AG04450 (cell line): ENCODE measurements around the gene AMBRA1. TPM values are rescaled to one million over a fixed set of nuclear protein-coding genes. Genes with fewer than 3 reads are reported as not detected.

Experiments used
- CTCF ChIA-PET: fragments of 300-600, 350-600 bp; formaldehyde crosslinking; extraction: SDS; loops from one replicate; lab custom pipeline; 2022; ENCODE audit warnings: antibody characterized with exemption, inconsistent platforms; lab: Charles Lee
- POLR2A ChIA-PET: fragments of 350-600 bp; formaldehyde crosslinking; extraction: SDS; loops from one replicate; lab custom pipeline; 2021; ENCODE audit warnings: antibody characterized with exemption, inconsistent platforms; lab: Yijun Ruan, JAX
- DNase-seq: peaks from one replicate; pipeline ENCODE4 v3.0.0-alpha.2; 2011; ENCODE audit warnings: low read depth, low spot score
- H3K27ac ChIP-seq: one replicate; pipeline ENCODE4 v1.5.1; 2012; ENCODE audit warnings: low read depth, low read length, control low read depth
- H3K27me3 ChIP-seq: one replicate; pipeline ENCODE4 v1.6.0; 2012; ENCODE audit warnings: low read length; ENCODE audit not compliant: control insufficient read depth, insufficient read depth
- H3K4me3 ChIP-seq: 2 replicates; pipeline ENCODE4 v1.5.1; 2011; ENCODE audit warnings: mild to moderate bottlenecking, low read depth, low read length, control low read depth
- H3K9me3 ChIP-seq: 2 replicates; pipeline ENCODE4 v1.5.1; 2012; ENCODE audit warnings: low read length; ENCODE audit not compliant: control insufficient read depth, insufficient read depth
- CTCF ChIP-seq: IDR thresholded peaks from 2 replicates; pipeline ENCODE4 v1.5.1; 2011; ENCODE audit warnings: low read depth, low read length, control low read depth, inconsistent platforms
- polyA plus RNA-seq: library from polyadenylated mRNA; depleted of rRNA; stranded (reverse); fragments of >200 nt; gene quantifications from 2 replicates; pipeline ENCODE4 v1.2.3, GENCODE V29; 2011

Gene AMBRA1
- polyA plus RNA-seq, 1 experiment = 12.8 TPM

- Histone ChIP-seq H3K4me3 (no peak overlapping the region), H3K27ac (no peak overlapping the region), H3K9me3 (no peaks in the 10 kb centered on the region), H3K27me3 (no peaks in the 10 kb centered on the region)
- TF ChIP-seq CTCF = no peak
- ChIA-PET CTCF (no interaction called here), POLR2A (no interaction called here)
- no peak for DNase-seq
Measured at GRCh38 chr11:46458491-46458890, 135.3 kb downstream of the AMBRA1 start.

- no peak for DNase-seq
- TF ChIP-seq CTCF = no peak
- Histone ChIP-seq H3K27me3 (no peaks in the 10 kb centered on the region), H3K4me3 (no peak overlapping the region), H3K27ac (no peak overlapping the region), H3K9me3 (no peaks in the 10 kb centered on the region)
- ChIA-PET POLR2A (no interaction called here), CTCF (interaction anchor here (1.5 kb wide), 1 partner anchor 32 kb away, joined by 5 read pairs; no protein-coding TSS in a partner anchor)
Measured at GRCh38 chr11:46457659-46458424, 136.0 kb downstream of the AMBRA1 start.

- CTCF ChIA-PET = interaction anchor here (1.5 kb wide), 1 partner anchor 33 kb away, joined by 5 read pairs; no protein-coding TSS in a partner anchor
- TF ChIP-seq CTCF = no peak
Measured at GRCh38 chr11:46457021-46457420, 136.8 kb downstream of the AMBRA1 start.

GRCh38 chr11:46456269-46457001, 137.4 kb downstream of the AMBRA1 start:
- CTCF ChIA-PET = interaction anchor here (1.5 kb wide), 1 partner anchor 33 kb away, joined by 5 read pairs; no protein-coding TSS in a partner anchor
- no peaks in the 10 kb centered on the region for H3K27me3 ChIP-seq
- DNase-seq = no peak
- H3K27ac ChIP-seq = no peak overlapping the region
- H3K9me3 ChIP-seq = no peaks in the 10 kb centered on the region
- POLR2A ChIA-PET = no interaction called here
- no peak overlapping the region for H3K4me3 ChIP-seq
- no peak for TF ChIP-seq CTCF

More at GRCh38 chr11:46457021-46457420, 136.8 kb downstream of the AMBRA1 start:
- H3K4me3 ChIP-seq = no peak overlapping the region
- no peak overlapping the region for H3K27ac ChIP-seq
- no peak for DNase-seq
- H3K9me3 ChIP-seq = no peaks in the 10 kb centered on the region
- H3K27me3 ChIP-seq = no peaks in the 10 kb centered on the region
- POLR2A ChIA-PET = no interaction called here

- no peak for DNase-seq
- Histone ChIP-seq H3K27me3 (no peaks in the 10 kb centered on the region), H3K4me3 (no peak overlapping the region), H3K9me3 (no peaks in the 10 kb centered on the region), H3K27ac (no peak overlapping the region)
- ChIA-PET CTCF (interaction anchor here (1.5 kb wide), 1 partner anchor 34 kb away, joined by 5 read pairs; no protein-coding TSS in a partner anchor), POLR2A (no interaction called here)
- TF ChIP-seq CTCF = no peak
Measured at GRCh38 chr11:46455834-46456233, 138.0 kb downstream of the AMBRA1 start.
